Psoas muscle (tissue), 8 donors: ENCODE data around the gene FBXW11. TPM values are rescaled to one million over a fixed set of nuclear protein-coding genes. Genes with fewer than 3 reads are reported as not detected.
"Not testable (repeated sequence)": the region's sequence is repeated elsewhere in the genome, so short reads cannot be mapped to it uniquely, and the experiment has no call there.

Experiments
- ATAC-seq, 4 donors: fragments of 200-7000 bp; cut with Tn5 transposase; one replicate each; pipeline ENCODE4 v1.9.1; 2020; ENCODE audit warnings: moderate library complexity in 3 of 4, mild to moderate bottlenecking in 2 of 4
- DNase-seq, 2 donors: peaks; one replicate each; pipeline ENCODE4 v3.0.0-alpha.2; 2020
- H3K27ac ChIP-seq: fragments of 200-600 bp; one replicate; pipeline ENCODE4 v1.8.0; 2022
- H3K27me3 ChIP-seq, 3 donors: fragments of 200-600 bp in 1 of 3; one replicate each; pipeline versions ENCODE4 v1.6.1 to v1.8.0; 2013 to 2022; ENCODE audit warnings: low read length in 2 of 3, mild to moderate bottlenecking in 2 of 3, moderate library complexity in 1 of 3; ENCODE audit not compliant: insufficient read depth in 3 of 3
- H3K36me3 ChIP-seq, 2 donors: fragments of 200-600 bp in 1 of 2; one replicate each; pipeline versions ENCODE4 v1.6.1 to v1.8.0; 2013 to 2022; ENCODE audit warnings: low read depth in 1 of 2, mild to moderate bottlenecking in 1 of 2, moderate library complexity in 1 of 2; ENCODE audit not compliant: insufficient read depth in 1 of 2
- H3K4me1 ChIP-seq: fragments of 200-600 bp; one replicate; pipeline ENCODE4 v1.8.0; 2022
- H3K4me3 ChIP-seq: fragments of 200-600 bp; one replicate; pipeline ENCODE4 v1.8.0; 2022; ENCODE audit warnings: mild to moderate bottlenecking
- H3K9me3 ChIP-seq: fragments of 200-600 bp; one replicate; pipeline ENCODE4 v1.8.0; 2022
- WGBS, 3 donors: extraction: QIAGEN DNeasy Blood & Tissue Kit; methylation state at CpG; one replicate each; pipeline versions ENCODE4 v1.1.6 to v1.1.7; 2013; 5-methylcytosine and 5-hydroxymethylcytosine counted together
- intact Hi-C, 2 donors: fragments of 100-400 bp; cut with DNase I; formaldehyde crosslinking; loops; one replicate each; pipeline versions ENCODE4 v1.11.0 to v1.14.2; 2022
- polyA plus RNA-seq, 3 donors: library from polyadenylated mRNA; stranded (reverse); fragments of 200-250 nt; gene quantifications; one replicate each; pipeline ENCODE4 v1.2.3, GENCODE V29; 2013
- total RNA-seq, 4 donors: library from RNA; stranded (reverse); fragmentation: NEBNext Ultra II Directional in 2 of 4; extraction: Animal tissue kit (Norgen Biotek cat#: 25700) in 2 of 4; gene quantifications; one replicate each; pipeline versions ENCODE4 v1.2.1 to v1.2.4, GENCODE V29; 2021 to 2023
- TF ChIP-seq, protein P1 (sequence below): fragments of 200-600 bp; IDR thresholded peaks from one replicate; pipeline ENCODE4 v1.8.0; 2022; ENCODE audit warnings: antibody characterized with exemption
- donor health status: healthy with polysubstance abuse.
- donor health status: DM: no; HTN: no; CAD: no; lungs with moderate emphysema.
- donor health status: Bipolar disorder and iron deficiency.
- donor health status: healthy.
- donor health status: DM: yes; HTN: yes; CAD: no.
- donor health status: DM: no; HTN: no; CAD: no.
- donor health status: DM: no; HTN: no; CAD: no.
- donor health status: DM: yes; HTN: yes; CAD: no.

Gene FBXW11
- total and polyA plus RNA-seq, 7 donors: 14.7 to 62.8 (median 50.1) TPM

- Histone ChIP-seq H3K36me3 (no peaks in the 10 kb centered on the region), H3K27ac (no peak overlapping the region), H3K4me3 (no peak overlapping the region), H3K27me3 (no peaks in the 10 kb centered on the region), H3K9me3 (no peaks in the 10 kb centered on the region), H3K4me1 (peaks cover 3% of the 10 kb centered on the region)
- TF ChIP-seq, protein P1, sequence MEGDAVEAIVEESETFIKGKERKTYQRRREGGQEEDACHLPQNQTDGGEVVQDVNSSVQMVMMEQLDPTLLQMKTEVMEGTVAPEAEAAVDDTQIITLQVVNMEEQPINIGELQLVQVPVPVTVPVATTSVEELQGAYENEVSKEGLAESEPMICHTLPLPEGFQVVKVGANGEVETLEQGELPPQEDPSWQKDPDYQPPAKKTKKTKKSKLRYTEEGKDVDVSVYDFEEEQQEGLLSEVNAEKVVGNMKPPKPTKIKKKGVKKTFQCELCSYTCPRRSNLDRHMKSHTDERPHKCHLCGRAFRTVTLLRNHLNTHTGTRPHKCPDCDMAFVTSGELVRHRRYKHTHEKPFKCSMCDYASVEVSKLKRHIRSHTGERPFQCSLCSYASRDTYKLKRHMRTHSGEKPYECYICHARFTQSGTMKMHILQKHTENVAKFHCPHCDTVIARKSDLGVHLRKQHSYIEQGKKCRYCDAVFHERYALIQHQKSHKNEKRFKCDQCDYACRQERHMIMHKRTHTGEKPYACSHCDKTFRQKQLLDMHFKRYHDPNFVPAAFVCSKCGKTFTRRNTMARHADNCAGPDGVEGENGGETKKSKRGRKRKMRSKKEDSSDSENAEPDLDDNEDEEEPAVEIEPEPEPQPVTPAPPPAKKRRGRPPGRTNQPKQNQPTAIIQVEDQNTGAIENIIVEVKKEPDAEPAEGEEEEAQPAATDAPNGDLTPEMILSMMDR: no peak
- 92 to 95% (median 93%) methylated on average over 4 of the region's 4 CpGs for WGBS, 3 donors
- ATAC-seq (no peak), DNase-seq (no peak)
- intact Hi-C loops: no loop called here
Observed at GRCh38 chr5:172031894-172032461, 25.5 kb upstream of the FBXW11 start.

DNA sequence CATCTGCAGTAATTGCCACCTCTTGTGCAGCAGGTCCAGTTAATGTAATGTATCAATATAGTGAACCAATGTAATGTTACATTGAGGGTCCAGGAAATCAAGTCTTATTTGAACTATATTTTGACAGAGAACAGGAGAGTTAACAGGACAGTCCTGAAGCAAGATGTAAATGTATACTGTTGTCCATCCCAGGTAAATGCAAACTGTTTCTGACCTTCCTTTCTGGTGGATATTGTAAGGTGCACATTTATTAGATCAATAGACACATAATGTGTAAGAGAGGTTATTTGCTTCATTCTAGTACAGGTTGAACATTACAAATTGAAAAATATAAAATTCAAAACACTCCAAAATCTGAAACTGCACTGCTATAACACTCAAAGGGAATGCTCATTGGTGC is 23.4 kb upstream of the FBXW11 start:
- peaks cover 3% of the 10 kb centered on the region for H3K4me1 ChIP-seq
- no peaks in the 10 kb centered on the region for H3K36me3 ChIP-seq
- H3K9me3 ChIP-seq: no peaks in the 10 kb centered on the region
- TF ChIP-seq, protein P1: no peak
- intact Hi-C loops: no loop called here
- H3K27me3 ChIP-seq: no peaks in the 10 kb centered on the region
- no peak overlapping the region for H3K27ac ChIP-seq
- no peak overlapping the region for H3K4me3 ChIP-seq
- ATAC-seq (no peak), DNase-seq (no peak)

- H3K36me3 ChIP-seq: no peaks in the 10 kb centered on the region
- H3K4me1 ChIP-seq: peaks cover 3% of the 10 kb centered on the region
- TF ChIP-seq, protein P1: no peak
- H3K9me3 ChIP-seq: no peaks in the 10 kb centered on the region
- no peak for DNase-seq
- no peak overlapping the region for H3K4me3 ChIP-seq
- ATAC-seq: no peak
- WGBS, 3 donors: 24 to 42% (median 25%) methylated on average over 4 of the region's 4 CpGs
- no peak overlapping the region for H3K27ac ChIP-seq
- H3K27me3 ChIP-seq: no peaks in the 10 kb centered on the region
- intact Hi-C loops: no loop called here
Observed at GRCh38 chr5:172028167-172028566, 21.7 kb upstream of the FBXW11 start.

DNA sequence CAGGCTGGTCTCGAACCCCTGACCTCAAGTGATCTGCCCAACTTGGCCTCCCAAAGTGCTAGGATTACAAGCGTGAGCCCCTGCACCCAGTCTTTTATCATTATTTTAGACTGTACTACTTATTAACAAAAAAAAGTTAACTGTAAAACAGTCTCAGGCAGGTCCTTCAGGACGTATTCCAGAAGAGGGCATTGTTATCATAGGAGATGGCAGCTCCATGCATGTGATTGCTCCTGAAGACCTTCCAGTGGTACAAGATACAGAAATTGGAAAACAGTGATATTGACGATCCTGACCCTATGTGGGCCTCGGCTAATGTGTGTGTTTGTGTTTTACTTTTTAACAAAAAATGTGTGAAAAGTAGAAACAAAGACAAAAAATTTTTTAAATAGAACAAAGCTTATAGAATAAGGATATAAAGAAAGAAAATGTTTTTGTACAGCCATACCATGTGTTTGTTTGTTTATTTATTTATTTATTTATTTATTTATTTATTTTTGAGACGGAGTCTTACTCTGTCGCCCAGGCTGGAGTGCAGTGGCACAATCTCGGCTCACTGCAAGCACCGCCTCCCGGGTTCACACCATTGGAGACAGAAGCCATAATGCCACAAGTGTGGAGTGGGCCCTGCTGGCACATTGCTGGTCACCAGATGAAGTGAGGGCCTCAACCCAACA is 13.8 kb upstream of the FBXW11 start:
- WGBS, 3 donors: 86 to 89% (median 88%) methylated on average over 10 of the region's 10 CpGs
- intact Hi-C loops, H3K4me3 ChIP-seq: not testable (repeated sequence)

GRCh38 chr5:172015346-172015745 is 8.9 kb upstream of the FBXW11 start:
- no peak for DNase-seq
- H3K27me3 ChIP-seq: no peaks in the 10 kb centered on the region
- H3K36me3 ChIP-seq: no peaks in the 10 kb centered on the region
- intact Hi-C loops: no loop called here
- H3K9me3 ChIP-seq: no peaks in the 10 kb centered on the region
- no peak overlapping the region for H3K27ac ChIP-seq
- H3K4me1 ChIP-seq: no peaks in the 10 kb centered on the region
- no peak overlapping the region for H3K4me3 ChIP-seq
- WGBS, 3 donors: 89 to 92% (median 92%) methylated on average over 4 of the region's 4 CpGs
- TF ChIP-seq, protein P1: no peak
- ATAC-seq: no peak

More for the DNA sequence above, 13.8 kb upstream of the FBXW11 start:
- not testable (repeated sequence) for ATAC-seq, DNase-seq, H3K27ac ChIP-seq, H3K9me3 ChIP-seq, H3K27me3 ChIP-seq, H3K4me1 ChIP-seq, H3K36me3 ChIP-seq
